HepG2 (cell line): Measurements from ENCODE around the gene IL1RAPL2.

Experiments
- FOXA1 ChIP-seq, 2 experiments: fragments of 450-650 bp in 1 of 2; sonication (generic) in 1 of 2; formaldehyde crosslinking in 1 of 2; IDR thresholded peaks; 2 replicates each; pipeline versions ENCODE4 v1.4.0 to v1.6.1; 2016 to 2020; ENCODE audit warnings: missing genetic modification reagents in 1 of 2
- GTF2F1 ChIP-seq: fragments of 150-350 bp; IDR thresholded peaks from 2 replicates; pipeline ENCODE4 v1.6.1; 2014; ENCODE audit warnings: low read length
- HCFC1 ChIP-seq: fragments of 150-350 bp; IDR thresholded peaks from 2 replicates; pipeline ENCODE4 v1.6.1; 2014; ENCODE audit warnings: low read depth, low read length
- MXI1 ChIP-seq: IDR thresholded peaks from 3 replicates; pipeline ENCODE4 v1.6.1; 2012; ENCODE audit warnings: low read depth, low read length, inconsistent platforms, borderline replicate concordance
- ZZZ3 ChIP-seq: sonication (generic); formaldehyde crosslinking; IDR thresholded peaks from 2 replicates; pipeline ENCODE4 v1.4.0; 2020; ENCODE audit warnings: missing genetic modification reagents, mild to moderate bottlenecking, borderline replicate concordance

GRCh38 chrX:104659005-104659744 is 93.2 kb downstream of the IL1RAPL2 start:
- no peak for TF ChIP-seq ZZZ3 (CRISPR knock-in tag)
- no peak for TF ChIP-seq FOXA1 (IDR thresholded peaks at IDR 0.05)
- no peak for TF ChIP-seq FOXA1 (CRISPR knock-in tag; IDR thresholded peaks at IDR 0.05)
- TF ChIP-seq HCFC1 = no peak
- TF ChIP-seq GTF2F1 = no peak
- no peak for TF ChIP-seq MXI1
